ENCODE data around the gene DTX3. TPM values are rescaled to one million over a fixed set of nuclear protein-coding genes. Genes with fewer than 3 reads are reported as not detected.

Gene DTX3
- total and polyA plus RNA-seq, 2 of the 13 experiments (the other 11 are each of a cell fraction or from before 2014, with no cell fraction given): 9.0 to 27.2 TPM

DNA sequence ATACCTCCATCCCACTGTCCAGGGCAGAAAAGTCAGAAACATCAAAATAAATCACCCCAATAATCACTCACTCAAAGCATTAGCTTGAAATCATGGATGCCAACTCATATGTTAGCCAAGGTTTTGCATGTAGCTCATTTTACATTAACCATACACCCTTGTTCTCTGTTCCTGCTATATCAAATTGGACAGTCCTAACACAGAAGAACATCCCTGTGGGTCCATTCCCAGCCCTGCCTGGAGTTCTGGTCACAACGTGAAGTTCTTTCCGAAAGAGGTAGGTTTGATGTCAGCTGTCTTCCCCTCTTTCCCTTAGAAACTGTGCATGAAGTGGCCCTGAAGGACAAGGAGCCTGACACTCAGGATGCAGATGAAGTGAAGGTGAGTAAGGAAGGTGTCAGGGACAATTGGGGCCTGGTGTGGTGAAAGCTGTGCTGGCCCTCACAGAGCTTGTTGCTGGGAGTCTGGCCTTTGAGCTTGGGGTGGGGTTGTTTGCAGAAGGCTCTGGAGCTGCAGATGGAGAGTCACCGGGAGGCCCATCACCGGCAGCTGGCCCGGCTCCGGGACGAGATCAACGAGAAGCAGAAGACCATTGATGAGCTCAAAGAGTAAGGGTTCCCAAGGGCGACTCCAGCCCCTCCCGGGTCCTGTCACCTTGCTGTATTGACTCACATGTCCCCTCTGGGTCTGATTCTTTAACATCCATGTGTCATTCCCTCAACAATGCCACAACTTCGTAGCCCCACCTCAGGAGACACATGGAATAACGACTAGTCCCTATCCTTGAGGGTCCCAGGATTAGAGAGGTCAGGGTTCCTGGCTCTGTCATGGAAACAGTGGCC, 28.6 kb upstream of the DTX3 start (continued):
- TF ChIP-seq, protein P1, sequence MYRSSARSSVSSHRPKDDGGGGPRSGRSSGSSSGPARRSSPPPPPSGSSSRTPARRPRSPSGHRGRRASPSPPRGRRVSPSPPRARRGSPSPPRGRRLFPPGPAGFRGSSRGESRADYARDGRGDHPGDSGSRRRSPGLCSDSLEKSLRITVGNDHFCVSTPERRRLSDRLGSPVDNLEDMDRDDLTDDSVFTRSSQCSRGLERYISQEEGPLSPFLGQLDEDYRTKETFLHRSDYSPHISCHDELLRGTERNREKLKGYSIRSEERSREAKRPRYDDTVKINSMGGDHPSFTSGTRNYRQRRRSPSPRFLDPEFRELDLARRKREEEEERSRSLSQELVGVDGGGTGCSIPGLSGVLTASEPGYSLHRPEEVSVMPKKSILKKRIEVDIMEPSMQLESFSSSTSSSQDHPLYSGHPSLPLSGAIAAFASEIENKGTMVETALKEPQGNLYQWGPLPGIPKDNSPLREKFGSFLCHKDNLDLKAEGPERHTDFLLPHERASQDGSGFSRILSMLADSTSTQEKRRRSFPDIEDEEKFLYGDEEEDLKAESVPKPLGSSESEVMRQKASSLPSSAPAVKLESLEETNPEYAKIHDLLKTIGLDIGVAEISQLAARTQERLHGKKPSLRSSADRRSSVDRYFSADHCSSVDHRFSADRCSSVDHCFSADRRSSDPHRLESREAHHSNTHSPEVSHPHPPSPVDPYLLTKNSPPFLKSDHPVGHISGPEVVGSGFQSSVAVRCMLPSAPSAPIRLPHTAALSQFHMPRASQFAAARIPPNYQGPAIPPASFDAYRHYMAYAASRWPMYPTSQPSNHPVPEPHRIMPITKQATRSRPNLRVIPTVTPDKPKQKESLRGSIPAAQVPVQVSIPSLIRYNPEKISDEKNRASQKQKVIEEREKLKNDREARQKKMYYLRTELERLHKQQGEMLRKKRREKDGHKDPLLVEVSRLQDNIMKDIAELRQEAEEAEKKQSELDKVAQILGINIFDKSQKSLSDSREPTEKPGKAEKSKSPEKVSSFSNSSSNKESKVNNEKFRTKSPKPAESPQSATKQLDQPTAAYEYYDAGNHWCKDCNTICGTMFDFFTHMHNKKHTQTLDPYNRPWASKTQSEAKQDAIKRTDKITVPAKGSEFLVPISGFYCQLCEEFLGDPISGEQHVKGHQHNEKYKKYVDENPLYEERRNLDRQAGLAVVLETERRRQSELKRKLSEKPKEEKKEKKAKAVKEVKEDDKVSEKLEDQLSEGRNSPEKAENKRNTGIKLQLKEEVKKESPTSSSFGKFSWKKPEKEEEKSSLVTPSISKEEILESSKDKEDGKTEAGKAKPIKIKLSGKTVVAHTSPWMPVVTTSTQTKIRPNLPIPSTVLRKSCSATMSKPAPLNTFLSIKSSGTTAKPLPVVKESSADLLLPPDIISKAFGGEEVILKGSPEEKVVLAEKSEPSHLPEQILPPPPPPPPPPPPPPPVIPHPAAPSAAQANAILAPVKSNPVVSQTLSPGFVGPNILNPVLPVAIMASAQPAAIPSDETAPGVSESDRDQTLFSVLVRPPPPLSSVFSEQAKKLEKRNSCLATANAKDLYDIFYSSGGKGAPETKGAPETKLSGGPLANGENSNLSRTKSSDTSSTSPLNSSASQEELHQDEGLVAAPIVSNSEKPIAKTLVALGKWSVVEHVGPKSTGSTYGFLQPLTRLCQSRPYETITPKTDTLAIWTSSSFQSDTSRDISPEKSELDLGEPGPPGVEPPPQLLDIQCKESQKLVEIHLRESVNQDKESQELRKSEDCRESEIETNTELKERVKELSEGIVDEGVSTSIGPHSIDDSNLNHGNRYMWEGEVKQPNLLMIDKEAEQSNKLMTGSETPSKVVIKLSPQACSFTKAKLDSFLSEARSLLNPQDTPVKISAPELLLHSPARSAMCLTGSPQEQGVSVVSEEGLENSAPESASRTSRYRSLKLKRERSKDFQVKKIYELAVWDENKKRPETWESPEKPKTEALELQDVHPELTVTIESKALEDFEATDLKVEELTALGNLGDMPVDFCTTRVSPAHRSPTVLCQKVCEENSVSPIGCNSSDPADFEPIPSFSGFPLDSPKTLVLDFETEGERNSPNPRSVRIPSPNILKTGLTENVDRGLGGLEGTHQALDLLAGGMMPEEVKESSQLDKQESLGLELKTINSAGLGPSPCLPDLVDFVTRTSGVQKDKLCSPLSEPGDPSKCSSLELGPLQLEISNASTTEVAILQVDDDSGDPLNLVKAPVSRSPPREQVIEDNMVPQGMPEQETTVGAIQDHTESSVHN (CRISPR knock-in tag; IDR thresholded peaks at IDR 0.05): no peak
- TF ChIP-seq, protein P2, sequence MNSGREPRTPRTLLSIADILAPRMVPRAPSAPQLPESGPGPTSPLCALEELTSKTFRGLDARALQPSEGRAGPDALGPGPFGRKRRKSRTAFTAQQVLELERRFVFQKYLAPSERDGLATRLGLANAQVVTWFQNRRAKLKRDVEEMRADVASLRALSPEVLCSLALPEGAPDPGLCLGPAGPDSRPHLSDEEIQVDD (CRISPR knock-in tag; IDR thresholded peaks at IDR 0.05; ENCODE audit: borderline replicate concordance): no peak
- TF ChIP-seq, protein P3, sequence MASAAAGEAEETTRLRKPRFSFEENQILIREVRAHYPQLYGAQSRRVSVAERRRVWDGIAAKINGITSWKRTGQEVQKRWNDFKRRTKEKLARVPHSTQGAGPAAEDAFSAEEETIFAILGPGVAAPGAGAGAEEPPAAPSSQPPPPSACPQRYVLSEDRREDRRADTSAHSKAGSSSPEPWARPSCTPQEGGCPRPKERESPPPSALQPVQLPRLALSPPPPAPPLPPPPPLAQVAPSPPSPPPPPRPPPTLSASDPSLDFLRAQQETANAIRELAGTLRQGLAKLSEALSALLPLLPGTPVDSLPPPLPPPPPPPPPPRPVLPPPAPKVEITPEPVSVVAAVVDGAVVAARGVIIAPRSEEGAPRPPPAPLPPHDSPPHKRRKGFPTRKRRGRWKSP (CRISPR knock-in tag; IDR thresholded peaks at IDR 0.05): peak; percentile 74; the same call in 1 of the 2 replicates
- TF ChIP-seq ZNF577 (CRISPR knock-in tag; IDR thresholded peaks at IDR 0.05; ENCODE audit: borderline replicate concordance, low read depth): no peak
- peak; percentile 8; the same call in 1 of the 2 replicates for TF ChIP-seq CHD4 (IDR thresholded peaks at IDR 0.05; ENCODE audit: borderline replicate concordance, low read length)
- peak; percentile 40; the same call in 1 of the 2 replicates for TF ChIP-seq FOXK2 (IDR thresholded peaks at IDR 0.05)
- TF ChIP-seq, protein P4, sequence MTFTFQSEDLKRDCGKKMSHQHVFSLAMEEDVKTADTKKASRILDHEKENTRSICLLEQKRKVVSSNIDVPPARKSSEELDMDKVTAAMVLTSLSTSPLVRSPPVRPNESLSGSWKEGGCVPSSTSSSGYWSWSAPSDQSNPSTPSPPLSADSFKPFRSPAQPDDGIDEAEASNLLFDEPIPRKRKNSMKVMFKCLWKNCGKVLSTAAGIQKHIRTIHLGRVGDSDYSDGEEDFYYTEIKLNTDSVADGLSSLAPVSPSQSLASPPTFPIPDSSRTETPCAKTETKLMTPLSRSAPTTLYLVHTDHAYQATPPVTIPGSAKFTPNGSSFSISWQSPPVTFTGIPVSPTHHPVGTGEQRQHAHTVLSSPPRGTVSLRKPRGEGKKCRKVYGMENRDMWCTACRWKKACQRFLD (CRISPR knock-in tag; IDR thresholded peaks at IDR 0.05; ENCODE audit: borderline replicate concordance): no peak
- TF ChIP-seq, protein P5, sequence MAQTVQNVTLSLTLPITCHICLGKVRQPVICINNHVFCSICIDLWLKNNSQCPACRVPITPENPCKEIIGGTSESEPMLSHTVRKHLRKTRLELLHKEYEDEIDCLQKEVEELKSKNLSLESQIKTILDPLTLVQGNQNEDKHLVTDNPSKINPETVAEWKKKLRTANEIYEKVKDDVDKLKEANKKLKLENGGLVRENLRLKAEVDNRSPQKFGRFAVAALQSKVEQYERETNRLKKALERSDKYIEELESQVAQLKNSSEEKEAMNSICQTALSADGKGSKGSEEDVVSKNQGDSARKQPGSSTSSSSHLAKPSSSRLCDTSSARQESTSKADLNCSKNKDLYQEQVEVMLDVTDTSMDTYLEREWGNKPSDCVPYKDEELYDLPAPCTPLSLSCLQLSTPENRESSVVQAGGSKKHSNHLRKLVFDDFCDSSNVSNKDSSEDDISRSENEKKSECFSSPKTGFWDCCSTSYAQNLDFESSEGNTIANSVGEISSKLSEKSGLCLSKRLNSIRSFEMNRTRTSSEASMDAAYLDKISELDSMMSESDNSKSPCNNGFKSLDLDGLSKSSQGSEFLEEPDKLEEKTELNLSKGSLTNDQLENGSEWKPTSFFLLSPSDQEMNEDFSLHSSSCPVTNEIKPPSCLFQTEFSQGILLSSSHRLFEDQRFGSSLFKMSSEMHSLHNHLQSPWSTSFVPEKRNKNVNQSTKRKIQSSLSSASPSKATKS (CRISPR knock-in tag; IDR thresholded peaks at IDR 0.05): 0 out of 2 replicates have a peak, but pooled peaks have one; percentile 43
- peak; percentile 36; the same call in 1 of the 2 replicates for TF ChIP-seq MIXL1 (CRISPR knock-in tag; IDR thresholded peaks at IDR 0.05)
- peak; percentile 53; the same call in 1 of the 2 replicates for TF ChIP-seq RARA (CRISPR knock-in tag; IDR thresholded peaks at IDR 0.05)
- TF ChIP-seq JUNB (CRISPR knock-in tag; IDR thresholded peaks at IDR 0.05; ENCODE audit: borderline replicate concordance): 0 out of 2 replicates have a peak, but pooled peaks have one; percentile 10
- TF ChIP-seq, protein P6, sequence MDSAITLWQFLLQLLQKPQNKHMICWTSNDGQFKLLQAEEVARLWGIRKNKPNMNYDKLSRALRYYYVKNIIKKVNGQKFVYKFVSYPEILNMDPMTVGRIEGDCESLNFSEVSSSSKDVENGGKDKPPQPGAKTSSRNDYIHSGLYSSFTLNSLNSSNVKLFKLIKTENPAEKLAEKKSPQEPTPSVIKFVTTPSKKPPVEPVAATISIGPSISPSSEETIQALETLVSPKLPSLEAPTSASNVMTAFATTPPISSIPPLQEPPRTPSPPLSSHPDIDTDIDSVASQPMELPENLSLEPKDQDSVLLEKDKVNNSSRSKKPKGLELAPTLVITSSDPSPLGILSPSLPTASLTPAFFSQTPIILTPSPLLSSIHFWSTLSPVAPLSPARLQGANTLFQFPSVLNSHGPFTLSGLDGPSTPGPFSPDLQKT (CRISPR knock-in tag; IDR thresholded peaks at IDR 0.05; ENCODE audit: borderline replicate concordance): no peak

All from HepG2 (cell line).